Keratinocyte (primary cell): ENCODE data around the gene F10. TPM values are rescaled to one million over a fixed set of nuclear protein-coding genes. Genes with fewer than 3 reads are reported as not detected.
"Not testable (repeated sequence)": the region's sequence is repeated elsewhere in the genome, so short reads cannot be mapped to it uniquely, and the experiment has no call there.

Experiments used
- DNase-seq: peaks from one replicate; pipeline ENCODE4 v3.0.0-alpha.2; 2011; ENCODE audit warnings: low read depth, missing footprints, low spot score
- FAIRE-seq: peaks from 2 replicates; lab custom pipeline; 2011; peaks lifted over from hg19 to GRCh38; lab: Jason Lieb, UNC
- H2AFZ ChIP-seq: 2 replicates; pipeline ENCODE4 v1.6.0; 2012; ENCODE audit warnings: low read length, control low read depth, inconsistent platforms; ENCODE audit not compliant: control insufficient read depth
- H3K27ac ChIP-seq: 2 replicates; pipeline ENCODE4 v1.5.1; 2011; ENCODE audit warnings: low read length; ENCODE audit not compliant: control insufficient read depth, insufficient read depth
- H3K27me3 ChIP-seq: 3 replicates; pipeline ENCODE4 v1.6.0; 2011; ENCODE audit warnings: low read length; ENCODE audit not compliant: control insufficient read depth, insufficient read depth; ENCODE audit errors: extremely low read depth
- H3K36me3 ChIP-seq, 2 experiments: 2 replicates in 1 of 2; 3 replicates in 1 of 2; pipeline ENCODE4 v1.5.1; 2011; ENCODE audit warnings: low read length in 2 of 2, mild to moderate bottlenecking in 1 of 2; ENCODE audit not compliant: control insufficient read depth in 2 of 2, insufficient read depth in 2 of 2; ENCODE audit errors: extremely low read depth in 1 of 2
- H3K4me1 ChIP-seq: 3 replicates; pipeline ENCODE4 v1.5.1; 2011; ENCODE audit warnings: low read length; ENCODE audit not compliant: control insufficient read depth, insufficient read depth; ENCODE audit errors: extremely low read depth
- H3K4me2 ChIP-seq: 3 replicates; pipeline ENCODE4 v1.6.0; 2011; ENCODE audit warnings: low read depth, low read length; ENCODE audit not compliant: control insufficient read depth, insufficient read depth; ENCODE audit errors: extremely low read depth
- H3K4me3 ChIP-seq, 3 experiments: fragments of 200-600 bp in 1 of 3; sonication (generic) in 1 of 3; 2 replicates in 2 of 3; 3 replicates in 1 of 3; pipeline ENCODE4 v1.5.1; 2011 to 2016; ENCODE audit warnings: low read length in 3 of 3, mild to moderate bottlenecking in 3 of 3, control low read depth in 2 of 3, inconsistent platforms in 1 of 3, low read depth in 1 of 3, mixed read lengths in 1 of 3, mixed run types in 1 of 3, moderate library complexity in 1 of 3; ENCODE audit not compliant: control insufficient read depth in 2 of 3, insufficient read depth in 2 of 3; ENCODE audit errors: extremely low read depth in 1 of 3
- H3K79me2 ChIP-seq: 2 replicates; pipeline ENCODE4 v1.6.0; 2012; ENCODE audit warnings: low read length; ENCODE audit not compliant: control insufficient read depth, insufficient read depth
- H3K9ac ChIP-seq: 3 replicates; pipeline ENCODE4 v1.6.0; 2011; ENCODE audit warnings: low read length; ENCODE audit not compliant: control insufficient read depth, insufficient read depth; ENCODE audit errors: extremely low read depth
- H3K9me1 ChIP-seq: 3 replicates; pipeline ENCODE4 v1.6.0; 2011; ENCODE audit warnings: low read length; ENCODE audit not compliant: control insufficient read depth, insufficient read depth; ENCODE audit errors: extremely low read depth
- H3K9me3 ChIP-seq: 2 replicates; pipeline ENCODE4 v1.5.1; 2012; ENCODE audit warnings: low read depth, low read length; ENCODE audit not compliant: control insufficient read depth
- H4K20me1 ChIP-seq: 3 replicates; pipeline ENCODE4 v1.6.0; 2011; ENCODE audit warnings: low read length; ENCODE audit not compliant: control insufficient read depth, insufficient read depth; ENCODE audit errors: extremely low read depth
- CTCF ChIP-seq, 3 experiments: IDR thresholded peaks in 1 of 3; conservative IDR thresholded peaks in 1 of 3; optimal IDR thresholded peaks in 1 of 3; 2 replicates in 2 of 3; 3 replicates in 1 of 3; pipeline versions ENCODE3 to v1.5.1; 2011; ENCODE audit warnings: low read length in 3 of 3, mild to moderate bottlenecking in 3 of 3, moderate library complexity in 2 of 3, control low read depth in 1 of 3, inconsistent platforms in 1 of 3; ENCODE audit not compliant: insufficient read depth in 2 of 3; ENCODE audit errors: extremely low read depth in 1 of 3
- EZH2 ChIP-seq: IDR thresholded peaks from one replicate; pipeline ENCODE4 v1.6.1; 2012; ENCODE audit warnings: inconsistent platforms, mild to moderate bottlenecking, low read length, moderate library complexity
- dilution Hi-C: fragments of 300-500 bp; cut with MboI; formaldehyde crosslinking; loops from one replicate; pipeline ENCODE4 v1.7.0; 2020; ENCODE audit warnings: low sequenced_read_pairs; ENCODE audit not compliant: extremely low pct_ligation_motif_present
- polyA plus RNA-seq, 5 experiments: library from polyadenylated mRNA; depleted of rRNA in 3 of 5; stranded (reverse) in 3 of 5; stranded (forward) in 1 of 5; unstranded in 1 of 5; fragments of >200 nt; gene quantifications; 1 replicate in 1 of 5; 2 replicates in 3 of 5; 3 replicates in 1 of 5; pipeline versions ENCODE4 v1.2.1 to v1.2.3, GENCODE V29; 2011 to 2012; ENCODE audit warnings: missing spikeins in 2 of 5, low read depth in 1 of 5, low replicate concordance in 1 of 5

The F10 gene
- polyA plus RNA-seq, 1 donor (not counting 4 experiments of a cell fraction or from before 2014, with no cell fraction given), result not detected

GRCh38 chr13:113110852-113111315 is 11.7 kb upstream of the F10 start:
- TF ChIP-seq CTCF (optimal IDR thresholded peaks at IDR 0.05 in 1 of 3, IDR thresholded peaks at IDR 0.05 in 1 of 3, conservative IDR thresholded peaks at IDR 0.05 in 1 of 3; ENCODE audit: extremely low read depth in 1 of 3, insufficient read depth in 2 of 3, low read length in 3 of 3) (no peak), EZH2 (peak; percentile 45)
- no peaks in the 10 kb centered on the region for H3K4me1 ChIP-seq
- dilution Hi-C loops, result no loop called here
- no peaks in the 10 kb centered on the region for H3K36me3 ChIP-seq
- no peak overlapping the region for H3K4me3 ChIP-seq
- no peaks in the 10 kb centered on the region for H3K9me1 ChIP-seq
- no peak overlapping the region for H2AFZ ChIP-seq
- FAIRE-seq (no peak), DNase-seq (no peak)
- H4K20me1 ChIP-seq, result no peaks in the 10 kb centered on the region
- no peak overlapping the region for H3K9ac ChIP-seq
- no peaks in the 10 kb centered on the region for H3K9me3 ChIP-seq
- H3K79me2 ChIP-seq, result no peaks in the 10 kb centered on the region
- H3K27ac ChIP-seq, result no peak overlapping the region
- no peak overlapping the region for H3K4me2 ChIP-seq
- peaks cover 33% of the 10 kb centered on the region for H3K27me3 ChIP-seq

GRCh38 chr13:113111821-113112220 is 10.8 kb upstream of the F10 start:
- H3K4me1 ChIP-seq, H3K36me3 ChIP-seq, H3K4me3 ChIP-seq, H3K79me2 ChIP-seq, H4K20me1 ChIP-seq, H3K9me1 ChIP-seq, FAIRE-seq, H3K4me2 ChIP-seq, H3K9ac ChIP-seq, H3K27ac ChIP-seq, dilution Hi-C loops, DNase-seq, H2AFZ ChIP-seq, H3K9me3 ChIP-seq: not testable (repeated sequence)
- peaks cover 36% of the 10 kb centered on the region for H3K27me3 ChIP-seq

- H3K79me2 ChIP-seq, H3K4me2 ChIP-seq, FAIRE-seq, DNase-seq, H2AFZ ChIP-seq, H3K4me1 ChIP-seq, H3K36me3 ChIP-seq, H3K9me1 ChIP-seq, dilution Hi-C loops, H3K9ac ChIP-seq, H3K4me3 ChIP-seq, H3K27ac ChIP-seq, H4K20me1 ChIP-seq, H3K9me3 ChIP-seq: not testable (repeated sequence)
- peaks cover 36% of the 10 kb centered on the region for H3K27me3 ChIP-seq
Measured at GRCh38 chr13:113112475-113112874, 10.1 kb upstream of the F10 start.
